HepG2 (cell line): Measurements from ENCODE around the gene ABHD6. TPM values are rescaled to one million over a fixed set of nuclear protein-coding genes. Genes with fewer than 3 reads are reported as not detected.

Experiments used
- ATF7-NPFF ChIP-seq: sonication (generic); formaldehyde crosslinking; IDR thresholded peaks from 2 replicates; pipeline ENCODE4 v1.8.1; 2023; ENCODE audit warnings: mild to moderate bottlenecking, low read depth, missing genetic modification reagents, moderate library complexity
- EZH2 ChIP-seq: conservative IDR thresholded peaks from 2 replicates; pipeline ENCODE4 v1.6.1; 2012; ENCODE audit warnings: mild to moderate bottlenecking, low read depth, low read length, moderate library complexity
- GABPA ChIP-seq, 2 experiments: IDR thresholded peaks; 2 replicates each; pipeline ENCODE4 v1.6.1; 2011 to 2016; ENCODE audit warnings: low read depth in 2 of 2, low read length in 1 of 2, missing biosample characterization in 1 of 2, missing genetic modification characterization in 1 of 2
- GTF2F1 ChIP-seq: fragments of 150-350 bp; IDR thresholded peaks from 2 replicates; pipeline ENCODE4 v1.6.1; 2014; ENCODE audit warnings: low read length
- HMGA1 ChIP-seq: sonication (generic); formaldehyde crosslinking; conservative IDR thresholded peaks from 2 replicates; pipeline ENCODE4 v1.4.0; 2020; ENCODE audit warnings: missing genetic modification reagents
- MAFK ChIP-seq, 2 experiments: IDR thresholded peaks in 1 of 2; conservative IDR thresholded peaks in 1 of 2; 2 replicates each; pipeline ENCODE4 v1.6.1; 2011; ENCODE audit warnings: improper control_type of control experiment in 2 of 2, low read length in 2 of 2
- MIER2 ChIP-seq: IDR thresholded peaks from 2 replicates; pipeline ENCODE4 v1.6.1; 2016; ENCODE audit warnings: missing biosample characterization, missing genetic modification reagents
- NFKBIZ ChIP-seq: IDR thresholded peaks from 2 replicates; pipeline ENCODE4 v1.6.1; 2018; ENCODE audit warnings: missing genetic modification reagents, missing compliant biosample characterization
- THAP11 ChIP-seq: IDR thresholded peaks from 2 replicates; pipeline ENCODE4 v1.6.1; 2016; ENCODE audit warnings: missing biosample characterization, missing genetic modification reagents
- ZNF44 ChIP-seq: sonication (generic); formaldehyde crosslinking; IDR thresholded peaks from 2 replicates; pipeline ENCODE4 v1.5.1; 2020; ENCODE audit warnings: mild to moderate bottlenecking, missing genetic modification reagents
- ZNF563 ChIP-seq: sonication (generic); formaldehyde crosslinking; IDR thresholded peaks from 2 replicates; pipeline ENCODE4 v1.8.0; 2022; ENCODE audit warnings: mild to moderate bottlenecking, moderate library complexity, missing genetic modification reagents
- polyA plus RNA-seq, 8 experiments: library from polyadenylated mRNA; depleted of rRNA in 3 of 8; stranded (reverse) in 7 of 8; unstranded in 1 of 8; fragments of >200 nt; fragmentation: Illumina TruSeq in 4 of 8; extraction: Trizol in 4 of 8; gene quantifications; 2 replicates each; pipeline versions ENCODE4 v1.2.1 to v1.2.3, GENCODE V29; 2011 to 2016; ENCODE audit warnings: low read depth in 4 of 8, missing spikeins in 1 of 8, mixed read lengths in 1 of 8; ENCODE audit not compliant: insufficient read depth in 1 of 8
- total RNA-seq, 5 experiments: library from RNA; depleted of rRNA; stranded (reverse); fragments of >200 nt; fragmentation: Illumina TruSeq; extraction: Trizol; gene quantifications; 2 replicates each; pipeline ENCODE4 v1.2.3, GENCODE V29; 2016; ENCODE audit warnings: low read depth in 1 of 5
- TF ChIP-seq, protein P1 (sequence below): sonication (generic); formaldehyde crosslinking; IDR thresholded peaks from 2 replicates; pipeline ENCODE4 v1.5.0; 2020; ENCODE audit warnings: mild to moderate bottlenecking, missing genetic modification reagents, borderline replicate concordance
- TF ChIP-seq, protein P2 (sequence below): sonication (generic); formaldehyde crosslinking; IDR thresholded peaks from 2 replicates; pipeline ENCODE4 v1.4.0; 2020; ENCODE audit warnings: missing genetic modification reagents
- TF ChIP-seq, protein P3 (sequence below): sonication (generic); formaldehyde crosslinking; conservative IDR thresholded peaks from 2 replicates; pipeline ENCODE4 v1.4.0; 2020; ENCODE audit warnings: missing genetic modification reagents
- TF ChIP-seq, protein P4 (sequence below): sonication (generic); formaldehyde crosslinking; IDR thresholded peaks from 2 replicates; pipeline ENCODE4 v1.4.0; 2020; ENCODE audit warnings: mild to moderate bottlenecking, missing genetic modification reagents
- TF ChIP-seq, protein P5 (sequence below): sonication (generic); formaldehyde crosslinking; IDR thresholded peaks from 2 replicates; pipeline ENCODE4 v1.4.0; 2020; ENCODE audit warnings: low read depth, mild to moderate bottlenecking, missing genetic modification reagents
- TF ChIP-seq, protein P6 (sequence below): sonication (generic); formaldehyde crosslinking; IDR thresholded peaks from 2 replicates; pipeline ENCODE4 v1.4.0; 2020; ENCODE audit warnings: missing genetic modification reagents

Gene ABHD6
- total and polyA plus RNA-seq, 2 of the 13 experiments (the other 11 are each of a cell fraction or from before 2014, with no cell fraction given): 9.0 to 17.2 TPM

DNA sequence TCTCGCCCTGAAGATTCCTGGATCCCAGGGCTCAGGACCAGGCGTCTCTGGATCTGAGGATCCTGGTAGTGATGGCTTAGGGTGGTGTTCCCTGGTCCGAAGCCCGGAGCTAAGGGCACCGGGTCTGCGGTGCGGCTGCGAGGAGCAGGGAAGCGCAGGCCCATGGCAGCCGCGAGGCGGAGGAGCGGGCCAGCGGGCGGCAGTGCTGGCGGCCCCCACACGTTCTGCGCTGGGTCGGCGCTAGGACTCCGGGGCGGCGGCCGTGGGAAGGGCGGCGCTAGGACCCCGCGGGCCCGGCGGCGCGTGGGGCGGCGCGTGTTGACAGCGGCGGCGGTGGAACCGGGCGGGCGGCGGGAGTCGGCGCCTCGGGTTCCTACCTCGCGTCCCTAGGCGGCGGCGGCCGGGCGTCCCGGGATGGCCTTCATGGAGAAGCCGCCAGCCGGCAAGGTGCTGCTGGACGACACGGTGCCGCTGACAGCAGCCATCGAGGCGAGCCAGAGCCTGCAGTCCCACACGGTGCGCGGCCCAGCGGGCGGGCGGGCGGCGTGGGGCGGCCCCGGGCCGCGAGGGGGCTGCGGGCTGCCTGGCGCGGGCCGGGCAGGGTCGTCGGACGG is 95.1 kb downstream of the ABHD6 start, which contains the start of gene PXK (continued):
- TF ChIP-seq, protein P1, sequence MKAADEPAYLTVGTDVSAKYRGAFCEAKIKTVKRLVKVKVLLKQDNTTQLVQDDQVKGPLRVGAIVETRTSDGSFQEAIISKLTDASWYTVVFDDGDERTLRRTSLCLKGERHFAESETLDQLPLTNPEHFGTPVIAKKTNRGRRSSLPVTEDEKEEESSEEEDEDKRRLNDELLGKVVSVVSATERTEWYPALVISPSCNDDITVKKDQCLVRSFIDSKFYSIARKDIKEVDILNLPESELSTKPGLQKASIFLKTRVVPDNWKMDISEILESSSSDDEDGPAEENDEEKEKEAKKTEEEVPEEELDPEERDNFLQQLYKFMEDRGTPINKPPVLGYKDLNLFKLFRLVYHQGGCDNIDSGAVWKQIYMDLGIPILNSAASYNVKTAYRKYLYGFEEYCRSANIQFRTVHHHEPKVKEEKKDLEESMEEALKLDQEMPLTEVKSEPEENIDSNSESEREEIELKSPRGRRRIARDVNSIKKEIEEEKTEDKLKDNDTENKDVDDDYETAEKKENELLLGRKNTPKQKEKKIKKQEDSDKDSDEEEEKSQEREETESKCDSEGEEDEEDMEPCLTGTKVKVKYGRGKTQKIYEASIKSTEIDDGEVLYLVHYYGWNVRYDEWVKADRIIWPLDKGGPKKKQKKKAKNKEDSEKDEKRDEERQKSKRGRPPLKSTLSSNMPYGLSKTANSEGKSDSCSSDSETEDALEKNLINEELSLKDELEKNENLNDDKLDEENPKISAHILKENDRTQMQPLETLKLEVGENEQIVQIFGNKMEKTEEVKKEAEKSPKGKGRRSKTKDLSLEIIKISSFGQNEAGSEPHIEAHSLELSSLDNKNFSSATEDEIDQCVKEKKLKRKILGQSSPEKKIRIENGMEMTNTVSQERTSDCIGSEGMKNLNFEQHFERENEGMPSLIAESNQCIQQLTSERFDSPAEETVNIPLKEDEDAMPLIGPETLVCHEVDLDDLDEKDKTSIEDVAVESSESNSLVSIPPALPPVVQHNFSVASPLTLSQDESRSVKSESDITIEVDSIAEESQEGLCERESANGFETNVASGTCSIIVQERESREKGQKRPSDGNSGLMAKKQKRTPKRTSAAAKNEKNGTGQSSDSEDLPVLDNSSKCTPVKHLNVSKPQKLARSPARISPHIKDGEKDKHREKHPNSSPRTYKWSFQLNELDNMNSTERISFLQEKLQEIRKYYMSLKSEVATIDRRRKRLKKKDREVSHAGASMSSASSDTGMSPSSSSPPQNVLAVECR: peak; percentile 80
- TF ChIP-seq, protein P2, sequence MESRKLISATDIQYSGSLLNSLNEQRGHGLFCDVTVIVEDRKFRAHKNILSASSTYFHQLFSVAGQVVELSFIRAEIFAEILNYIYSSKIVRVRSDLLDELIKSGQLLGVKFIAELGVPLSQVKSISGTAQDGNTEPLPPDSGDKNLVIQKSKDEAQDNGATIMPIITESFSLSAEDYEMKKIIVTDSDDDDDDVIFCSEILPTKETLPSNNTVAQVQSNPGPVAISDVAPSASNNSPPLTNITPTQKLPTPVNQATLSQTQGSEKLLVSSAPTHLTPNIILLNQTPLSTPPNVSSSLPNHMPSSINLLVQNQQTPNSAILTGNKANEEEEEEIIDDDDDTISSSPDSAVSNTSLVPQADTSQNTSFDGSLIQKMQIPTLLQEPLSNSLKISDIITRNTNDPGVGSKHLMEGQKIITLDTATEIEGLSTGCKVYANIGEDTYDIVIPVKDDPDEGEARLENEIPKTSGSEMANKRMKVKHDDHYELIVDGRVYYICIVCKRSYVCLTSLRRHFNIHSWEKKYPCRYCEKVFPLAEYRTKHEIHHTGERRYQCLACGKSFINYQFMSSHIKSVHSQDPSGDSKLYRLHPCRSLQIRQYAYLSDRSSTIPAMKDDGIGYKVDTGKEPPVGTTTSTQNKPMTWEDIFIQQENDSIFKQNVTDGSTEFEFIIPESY (CRISPR knock-in tag): 0 out of 2 replicates have a peak, but pooled peaks have one; percentile 26
- TF ChIP-seq, protein P3, sequence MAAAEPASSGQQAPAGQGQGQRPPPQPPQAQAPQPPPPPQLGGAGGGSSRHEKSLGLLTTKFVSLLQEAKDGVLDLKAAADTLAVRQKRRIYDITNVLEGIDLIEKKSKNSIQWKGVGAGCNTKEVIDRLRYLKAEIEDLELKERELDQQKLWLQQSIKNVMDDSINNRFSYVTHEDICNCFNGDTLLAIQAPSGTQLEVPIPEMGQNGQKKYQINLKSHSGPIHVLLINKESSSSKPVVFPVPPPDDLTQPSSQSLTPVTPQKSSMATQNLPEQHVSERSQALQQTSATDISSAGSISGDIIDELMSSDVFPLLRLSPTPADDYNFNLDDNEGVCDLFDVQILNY (CRISPR knock-in tag): peak; percentile 67; the same call in 1 of the 2 replicates
- TF ChIP-seq, protein P4, sequence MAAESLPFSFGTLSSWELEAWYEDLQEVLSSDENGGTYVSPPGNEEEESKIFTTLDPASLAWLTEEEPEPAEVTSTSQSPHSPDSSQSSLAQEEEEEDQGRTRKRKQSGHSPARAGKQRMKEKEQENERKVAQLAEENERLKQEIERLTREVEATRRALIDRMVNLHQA: no peak
- TF ChIP-seq, protein P5, sequence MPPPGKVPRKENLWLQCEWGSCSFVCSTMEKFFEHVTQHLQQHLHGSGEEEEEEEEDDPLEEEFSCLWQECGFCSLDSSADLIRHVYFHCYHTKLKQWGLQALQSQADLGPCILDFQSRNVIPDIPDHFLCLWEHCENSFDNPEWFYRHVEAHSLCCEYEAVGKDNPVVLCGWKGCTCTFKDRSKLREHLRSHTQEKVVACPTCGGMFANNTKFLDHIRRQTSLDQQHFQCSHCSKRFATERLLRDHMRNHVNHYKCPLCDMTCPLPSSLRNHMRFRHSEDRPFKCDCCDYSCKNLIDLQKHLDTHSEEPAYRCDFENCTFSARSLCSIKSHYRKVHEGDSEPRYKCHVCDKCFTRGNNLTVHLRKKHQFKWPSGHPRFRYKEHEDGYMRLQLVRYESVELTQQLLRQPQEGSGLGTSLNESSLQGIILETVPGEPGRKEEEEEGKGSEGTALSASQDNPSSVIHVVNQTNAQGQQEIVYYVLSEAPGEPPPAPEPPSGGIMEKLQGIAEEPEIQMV (CRISPR knock-in tag): peak; percentile 67; the same call in 1 of the 2 replicates
- TF ChIP-seq ZNF44 (CRISPR knock-in tag) (0 out of 2 replicates have a peak, but pooled peaks have one; percentile 40), ZNF563 (CRISPR knock-in tag) (peak; percentile 74; the same call in 1 of the 2 replicates), HMGA1 (no peak), MAFK (conservative IDR thresholded peaks at IDR 0.05 in 1 of 2, IDR thresholded peaks at IDR 0.05 in 1 of 2; ENCODE audit: low read length in 2 of 2) (no peak), EZH2 (no peak), THAP11 (CRISPR knock-in tag) (peak; percentile 64; the same call in 1 of the 2 replicates), GABPA (IDR thresholded peaks at IDR 0.05; ENCODE audit: low read depth, low read length) (no peak), GABPA (CRISPR knock-in tag; IDR thresholded peaks at IDR 0.05; ENCODE audit: low read depth) (no peak), ATF7-NPFF (CRISPR knock-in tag) (no peak), GTF2F1 (no peak), NFKBIZ (CRISPR knock-in tag) (no peak), MIER2 (CRISPR knock-in tag) (no peak)
- TF ChIP-seq, protein P6, sequence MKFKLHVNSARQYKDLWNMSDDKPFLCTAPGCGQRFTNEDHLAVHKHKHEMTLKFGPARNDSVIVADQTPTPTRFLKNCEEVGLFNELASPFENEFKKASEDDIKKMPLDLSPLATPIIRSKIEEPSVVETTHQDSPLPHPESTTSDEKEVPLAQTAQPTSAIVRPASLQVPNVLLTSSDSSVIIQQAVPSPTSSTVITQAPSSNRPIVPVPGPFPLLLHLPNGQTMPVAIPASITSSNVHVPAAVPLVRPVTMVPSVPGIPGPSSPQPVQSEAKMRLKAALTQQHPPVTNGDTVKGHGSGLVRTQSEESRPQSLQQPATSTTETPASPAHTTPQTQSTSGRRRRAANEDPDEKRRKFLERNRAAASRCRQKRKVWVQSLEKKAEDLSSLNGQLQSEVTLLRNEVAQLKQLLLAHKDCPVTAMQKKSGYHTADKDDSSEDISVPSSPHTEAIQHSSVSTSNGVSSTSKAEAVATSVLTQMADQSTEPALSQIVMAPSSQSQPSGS (CRISPR knock-in tag): no peak
